CD4-positive, CD25-positive, alpha-beta regulatory T cell (primary cell): ENCODE measurements around the gene BACH1. TPM values are rescaled to one million over a fixed set of nuclear protein-coding genes. Genes with fewer than 3 reads are reported as not detected.
A peak's percentile ranks its signal among the peaks of the same experiment; 100 is the strongest.
"Not testable (repeated sequence)": the region's sequence is repeated elsewhere in the genome, so short reads cannot be mapped to it uniquely, and the experiment has no call there.

Experiments
- ATAC-seq, 2 donors: fragments of 150-1000 bp; cut with Tn5 transposase; one replicate each; pipeline ENCODE4 v1.10.0; 2021; ENCODE audit warnings: low read depth in 2 of 2, moderate number of reproducible peaks in 2 of 2, moderate library complexity in 1 of 2
- DNase-seq, 3 donors: peaks; one replicate each; pipeline versions ENCODE4 v3.0.0 to v3.0.0-alpha.2; 2012 to 2022; ENCODE audit warnings: mixed read lengths in 1 of 3
- H3K27ac ChIP-seq: one replicate; pipeline ENCODE4 v1.7.0; 2013; ENCODE audit warnings: mild to moderate bottlenecking, low read length; ENCODE audit not compliant: insufficient read depth, poor library complexity, severe bottlenecking
- H3K27me3 ChIP-seq: one replicate; pipeline ENCODE4 v1.7.0; 2013; ENCODE audit warnings: low read length; ENCODE audit not compliant: control insufficient read depth, insufficient read depth
- H3K36me3 ChIP-seq: one replicate; pipeline ENCODE4 v1.7.0; 2013; ENCODE audit warnings: mild to moderate bottlenecking, low read length, moderate library complexity; ENCODE audit not compliant: control insufficient read depth, insufficient read depth
- H3K4me1 ChIP-seq: 2 replicates; pipeline ENCODE4 v1.7.0; 2013; ENCODE audit warnings: mild to moderate bottlenecking, low read length; ENCODE audit not compliant: insufficient read depth, control insufficient read depth, poor library complexity, severe bottlenecking
- H3K4me3 ChIP-seq: one replicate; pipeline ENCODE4 v1.7.0; 2013; ENCODE audit warnings: low read depth, mild to moderate bottlenecking, low read length, moderate library complexity
- H3K9me3 ChIP-seq, 2 experiments: 1 replicate in 1 of 2; 2 replicates in 1 of 2; pipeline ENCODE4 v1.7.0; 2013; ENCODE audit warnings: low read length in 2 of 2, mild to moderate bottlenecking in 1 of 2, moderate library complexity in 1 of 2; ENCODE audit not compliant: control insufficient read depth in 2 of 2
- H3K27ac Mint-ChIP-seq, 3 donors: one replicate each; pipeline ENCODE4 v1.8.0; 2020 to 2022; ENCODE audit warnings: mild to moderate bottlenecking in 3 of 3, mixed read lengths in 3 of 3, moderate library complexity in 2 of 3
- H3K27me3 Mint-ChIP-seq: one replicate; pipeline ENCODE4 v1.8.0; 2022; ENCODE audit warnings: mild to moderate bottlenecking, mixed read lengths
- H3K36me3 Mint-ChIP-seq: one replicate; pipeline ENCODE4 v1.8.0; 2020; ENCODE audit warnings: mixed read lengths
- H3K4me1 Mint-ChIP-seq, 4 donors: one replicate each; pipeline ENCODE4 v1.8.0; 2020 to 2022; ENCODE audit warnings: mixed read lengths in 4 of 4, mild to moderate bottlenecking in 1 of 4
- H3K4me3 Mint-ChIP-seq, 4 donors: one replicate each; pipeline ENCODE4 v1.8.0; 2020 to 2022; ENCODE audit warnings: mild to moderate bottlenecking in 4 of 4, mixed read lengths in 4 of 4, moderate library complexity in 3 of 4
- H3K9me3 Mint-ChIP-seq, 7 donors: one replicate each; pipeline ENCODE4 v1.8.0; 2020 to 2022; ENCODE audit warnings: mixed read lengths in 7 of 7, mild to moderate bottlenecking in 3 of 7, moderate library complexity in 2 of 7
- polyA plus RNA-seq, 4 donors: library from polyadenylated mRNA; unstranded; fragments of 300-500 nt; fragmentation: Illumina TruSeq; gene quantifications; one replicate each; pipeline ENCODE4 v1.2.3, GENCODE V29; 2021
- total RNA-seq: library from RNA; stranded (reverse); gene quantifications from one replicate; pipeline ENCODE4 v1.2.3, GENCODE V29; 2022

BACH1 gene
- total and polyA plus RNA-seq, 5 donors from 2014 or later = 30.2 to 108 (median 42.5) TPM

GRCh38 chr21:29350246-29350779, 51.6 kb downstream of the BACH1 start:
- Mint-ChIP-seq H3K27ac (peak overlapping the region in 2 of 3 donors; percentile 22 to 50), H3K27me3 (no peaks in the 10 kb centered on the region), H3K4me1 (peaks cover 0 to 14% (median 12%) of the 10 kb centered on the region in 4 donors), H3K36me3 (peaks cover 25% of the 10 kb centered on the region), H3K9me3 (peaks cover 0 to 9% (median 6%) of the 10 kb centered on the region in 7 donors), H3K4me3 (no peak overlapping the region)
- Histone ChIP-seq H3K27me3 (no peaks in the 10 kb centered on the region), H3K9me3 (peaks cover 0 to 5% of the 10 kb centered on the region in 2 experiments), H3K36me3 (peaks cover 6% of the 10 kb centered on the region), H3K4me1 (no peaks in the 10 kb centered on the region), H3K27ac (no peak overlapping the region), H3K4me3 (no peak overlapping the region)
- DNase-seq (no peak), ATAC-seq (no peak)

GRCh38 chr21:29351691-29352090, 53.0 kb downstream of the BACH1 start:
- Histone ChIP-seq H3K27ac (no peak overlapping the region), H3K36me3 (peaks cover 6% of the 10 kb centered on the region), H3K4me3 (no peak overlapping the region), H3K27me3 (no peaks in the 10 kb centered on the region), H3K9me3 (peaks cover 0 to 5% of the 10 kb centered on the region in 2 experiments), H3K4me1 (no peaks in the 10 kb centered on the region)
- Mint-ChIP-seq H3K9me3 (peaks cover 0 to 9% (median 6%) of the 10 kb centered on the region in 7 donors), H3K27me3 (no peaks in the 10 kb centered on the region), H3K4me3 (no peak overlapping the region), H3K4me1 (peaks cover 0 to 13% (median 10%) of the 10 kb centered on the region in 4 donors), H3K27ac (no peak overlapping the region), H3K36me3 (peaks cover 31% of the 10 kb centered on the region)
- DNase-seq (no peak), ATAC-seq (no peak)

DNA sequence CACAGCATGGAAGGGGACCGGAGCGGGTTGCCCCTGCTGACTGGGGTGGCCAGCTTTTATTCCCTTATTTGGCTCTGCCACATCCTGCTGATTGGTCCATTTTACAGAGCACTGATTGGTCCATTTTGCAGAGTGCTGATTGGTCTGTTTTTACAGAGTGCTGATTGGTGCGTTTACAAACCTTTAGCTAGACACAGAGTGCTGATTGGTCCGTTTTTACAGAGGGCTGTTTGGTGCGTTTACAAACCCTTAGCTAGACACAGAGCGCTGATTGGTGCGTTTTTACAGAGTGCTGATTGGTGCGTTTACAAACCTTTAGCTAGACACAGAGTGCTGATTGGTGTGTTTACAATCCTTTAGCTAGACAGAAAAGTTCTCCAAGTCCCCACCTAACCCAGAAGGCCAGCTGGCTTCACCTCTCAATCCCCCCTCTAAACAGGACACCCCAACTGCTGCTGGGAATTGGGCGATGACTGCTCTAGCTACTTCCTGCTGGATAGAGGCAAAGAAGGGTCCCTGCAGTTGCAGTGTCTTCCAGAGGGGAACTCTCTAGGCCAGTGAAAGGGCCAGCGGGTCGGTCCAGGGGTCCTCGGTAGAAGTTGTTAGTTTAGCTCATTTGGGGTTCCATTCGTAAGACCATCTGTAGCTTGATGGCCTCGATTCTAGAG, 56.5 kb downstream of the BACH1 start:
- H3K4me1 ChIP-seq, H3K27me3 Mint-ChIP-seq, H3K36me3 ChIP-seq, H3K27ac ChIP-seq, H3K27ac Mint-ChIP-seq, DNase-seq, H3K4me3 ChIP-seq, H3K9me3 Mint-ChIP-seq, H3K27me3 ChIP-seq, H3K9me3 ChIP-seq, ATAC-seq, H3K4me3 Mint-ChIP-seq: not testable (repeated sequence)
- H3K4me1 Mint-ChIP-seq = peaks cover 6 to 11% (median 10%) of the 10 kb centered on the region in 4 donors
- H3K36me3 Mint-ChIP-seq = peaks cover 42% of the 10 kb centered on the region

- not testable (repeated sequence) for H3K36me3 ChIP-seq, H3K27me3 ChIP-seq
Observed at GRCh38 chr21:29356291-29356690, 57.6 kb downstream of the BACH1 start.

GRCh38 chr21:29356810-29357209, 58.1 kb downstream of the BACH1 start:
- H3K27me3 ChIP-seq, H3K9me3 ChIP-seq, H3K27me3 Mint-ChIP-seq, H3K9me3 Mint-ChIP-seq, H3K4me3 ChIP-seq, H3K27ac ChIP-seq, H3K4me1 ChIP-seq, H3K36me3 ChIP-seq, ATAC-seq, DNase-seq, H3K4me3 Mint-ChIP-seq: not testable (repeated sequence)
- H3K4me1 Mint-ChIP-seq = peaks cover 13 to 17% (median 15%) of the 10 kb centered on the region in 4 donors
- peaks cover 43% of the 10 kb centered on the region for H3K36me3 Mint-ChIP-seq
- H3K27ac Mint-ChIP-seq = peak overlapping the region in 1 of 3 donors; percentile 16

More at GRCh38 chr21:29356291-29356690, 57.6 kb downstream of the BACH1 start:
- H3K9me3 Mint-ChIP-seq, H3K4me1 ChIP-seq, DNase-seq, ATAC-seq, H3K4me3 Mint-ChIP-seq, H3K9me3 ChIP-seq, H3K27ac ChIP-seq, H3K27me3 Mint-ChIP-seq, H3K4me3 ChIP-seq: not testable (repeated sequence)
- Mint-ChIP-seq H3K36me3 (peaks cover 48% of the 10 kb centered on the region), H3K4me1 (peaks cover 9 to 17% (median 14%) of the 10 kb centered on the region in 4 donors), H3K27ac (peak overlapping the region in 1 of 3 donors; percentile 16)

DNA sequence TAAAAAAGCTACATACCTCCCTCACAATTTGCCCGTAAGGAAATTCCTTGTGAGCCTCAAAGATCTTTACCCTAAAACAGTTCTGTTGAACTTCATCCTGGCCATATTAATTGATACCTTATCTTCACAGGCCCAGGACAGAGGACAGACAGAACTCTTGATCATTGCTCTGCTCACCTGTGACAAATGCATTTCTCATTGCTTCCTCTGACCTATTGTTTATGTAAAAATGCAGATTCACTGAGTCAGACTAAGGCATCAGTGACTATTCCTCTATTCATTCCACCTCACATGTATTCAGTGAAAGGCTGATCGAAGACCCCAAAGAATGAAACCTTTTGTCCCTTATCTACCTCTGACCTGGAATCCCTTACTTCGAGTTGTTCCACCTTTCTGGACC, 61.0 kb downstream of the BACH1 start:
- Histone ChIP-seq H3K9me3 (peaks cover 0 to 2% of the 10 kb centered on the region in 2 experiments), H3K27ac (no peak overlapping the region), H3K4me3 (no peak overlapping the region), H3K36me3 (peaks cover 3% of the 10 kb centered on the region), H3K27me3 (no peaks in the 10 kb centered on the region), H3K4me1 (no peaks in the 10 kb centered on the region)
- no peak overlapping the region for H3K4me3 Mint-ChIP-seq
- no peak overlapping the region for H3K27ac Mint-ChIP-seq
- peaks cover 0 to 2% (median under 1%) of the 10 kb centered on the region in 7 donors for H3K9me3 Mint-ChIP-seq
- H3K27me3 Mint-ChIP-seq = no peaks in the 10 kb centered on the region
- ATAC-seq (no peak), DNase-seq (no peak)
- peaks cover 13 to 19% (median 15%) of the 10 kb centered on the region in 4 donors for H3K4me1 Mint-ChIP-seq
- peaks cover 33% of the 10 kb centered on the region for H3K36me3 Mint-ChIP-seq

- Histone ChIP-seq H3K4me3 (no peak overlapping the region), H3K27ac (no peak overlapping the region), H3K27me3 (no peaks in the 10 kb centered on the region), H3K4me1 (no peaks in the 10 kb centered on the region), H3K9me3 (no peaks in the 10 kb centered on the region), H3K36me3 (no peaks in the 10 kb centered on the region)
- Mint-ChIP-seq H3K27me3 (no peaks in the 10 kb centered on the region), H3K4me1 (peaks cover 13 to 22% (median 17%) of the 10 kb centered on the region in 4 donors), H3K36me3 (peaks cover 32% of the 10 kb centered on the region), H3K27ac (no peak overlapping the region), H3K4me3 (no peak overlapping the region), H3K9me3 (no peaks in the 10 kb centered on the region)
- ATAC-seq = no peak
- DNase-seq = peak in 2 of 3 donors; percentile 35 to 41
Observed at GRCh38 chr21:29360799-29361765, 62.4 kb downstream of the BACH1 start.
